ENCODE results near the gene TNIP1. TPM values are rescaled to one million over a fixed set of nuclear protein-coding genes. Genes with fewer than 3 reads are reported as not detected.

Gene TNIP1
- total RNA-seq, 2 experiments from 2014 or later, result 351 to 408 TPM

DNA sequence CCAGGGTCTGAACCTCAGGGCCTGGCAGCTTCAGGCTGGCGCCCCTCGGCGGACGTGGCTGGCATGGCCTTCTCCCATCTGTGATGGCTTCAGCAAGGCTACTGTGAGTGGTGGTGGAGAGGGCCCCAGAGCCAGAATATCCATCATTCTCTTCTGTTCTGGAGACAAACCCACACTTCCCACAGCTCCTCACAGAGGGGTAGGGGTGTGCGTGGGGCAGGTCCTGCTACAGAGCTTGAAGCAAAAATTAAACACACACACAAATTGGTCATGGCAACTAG is 50.8 kb downstream of the TNIP1 start:
- no peak for DNase-seq
- no peak for ATAC-seq
- H3K27ac Mint-ChIP-seq, result no peak overlapping the region
- peaks cover 75% of the 10 kb centered on the region for H3K36me3 Mint-ChIP-seq (ENCODE audit: low read depth)
- POLR2A ChIA-PET, result no interaction called here
- no peaks in the 10 kb centered on the region for H3K27me3 Mint-ChIP-seq
- CTCF ChIA-PET, result interaction anchor here (0.6 to 1.7 kb wide), 3 partner anchors 19 to 247 kb away, joined by 3 read pairs; no protein-coding TSS in a partner anchor
- no peak overlapping the region for H3K4me3 Mint-ChIP-seq
- no peaks in the 10 kb centered on the region for H3K4me1 Mint-ChIP-seq
- no peaks in the 10 kb centered on the region for H3K9me3 Mint-ChIP-seq (ENCODE audit: low read depth)
- intact Hi-C loops (cut with DNase I, micrococcal nuclease), result no loop called here

GRCh38 chr5:151029179-151030055 is 51.4 kb downstream of the TNIP1 start:
- Mint-ChIP-seq H3K27ac (no peak overlapping the region), H3K27me3 (no peaks in the 10 kb centered on the region), H3K9me3 (ENCODE audit: low read depth) (no peaks in the 10 kb centered on the region), H3K4me1 (no peaks in the 10 kb centered on the region), H3K36me3 (ENCODE audit: low read depth) (peaks cover 70% of the 10 kb centered on the region), H3K4me3 (no peak overlapping the region)
- ChIA-PET CTCF (interaction anchor here (0.7 kb wide), 1 partner anchor 246 kb away, joined by 3 read pairs; no protein-coding TSS in a partner anchor), POLR2A (interaction anchor here (0.7 kb wide), 1 partner anchor 9 kb away, joined by 7 read pairs; the partner anchor contains the start of gene GPX3)
- intact Hi-C loops (cut with DNase I, micrococcal nuclease), result no loop called here
- no peak for ATAC-seq
- DNase-seq, result no peak

- intact Hi-C loops (cut with DNase I, micrococcal nuclease), result no loop called here
- H3K27me3 Mint-ChIP-seq, result no peaks in the 10 kb centered on the region
- ATAC-seq (no peak), DNase-seq (no peak)
- H3K9me3 Mint-ChIP-seq (ENCODE audit: low read depth), result no peaks in the 10 kb centered on the region
- H3K4me3 Mint-ChIP-seq, result no peak overlapping the region
- H3K4me1 Mint-ChIP-seq, result no peaks in the 10 kb centered on the region
- no peak overlapping the region for H3K27ac Mint-ChIP-seq
- POLR2A ChIA-PET, result interaction anchor here (0.7 kb wide), 1 partner anchor 8 kb away, joined by 7 read pairs; the partner anchor contains the start of gene GPX3
- CTCF ChIA-PET, result no interaction called here
- H3K36me3 Mint-ChIP-seq (ENCODE audit: low read depth), result peaks cover 63% of the 10 kb centered on the region
Measured at GRCh38 chr5:151028717-151029116, 52.1 kb downstream of the TNIP1 start.

DNA sequence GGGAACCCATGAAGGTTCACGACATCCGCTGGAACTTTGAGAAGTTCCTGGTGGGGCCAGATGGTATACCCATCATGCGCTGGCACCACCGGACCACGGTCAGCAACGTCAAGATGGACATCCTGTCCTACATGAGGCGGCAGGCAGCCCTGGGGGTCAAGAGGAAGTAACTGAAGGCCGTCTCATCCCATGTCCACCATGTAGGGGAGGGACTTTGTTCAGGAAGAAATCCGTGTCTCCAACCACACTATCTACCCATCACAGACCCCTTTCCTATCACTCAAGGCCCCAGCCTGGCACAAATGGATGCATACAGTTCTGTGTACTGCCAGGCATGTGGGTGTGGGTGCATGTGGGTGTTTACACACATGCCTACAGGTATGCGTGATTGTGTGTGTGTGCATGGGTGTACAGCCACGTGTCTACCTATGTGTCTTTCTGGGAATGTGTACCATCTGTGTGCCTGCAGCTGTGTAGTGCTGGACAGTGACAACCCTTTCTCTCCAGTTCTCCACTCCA is 52.8 kb downstream of the TNIP1 start:
- Mint-ChIP-seq H3K27me3 (no peaks in the 10 kb centered on the region), H3K4me1 (peaks cover 3% of the 10 kb centered on the region), H3K4me3 (no peak overlapping the region), H3K27ac (peak overlapping the region; percentile 3), H3K9me3 (ENCODE audit: low read depth) (no peaks in the 10 kb centered on the region), H3K36me3 (ENCODE audit: low read depth) (peaks cover 57% of the 10 kb centered on the region)
- ChIA-PET CTCF (interaction anchor here (1.5 kb wide), 1 partner anchor 137 kb away, joined by 3 read pairs; no protein-coding TSS in a partner anchor), POLR2A (no interaction called here)
- intact Hi-C loops (cut with DNase I, micrococcal nuclease), result no loop called here
- no peak for ATAC-seq
- no peak for DNase-seq

GRCh38 chr5:151026679-151027078 is 54.2 kb downstream of the TNIP1 start:
- POLR2A ChIA-PET, result no interaction called here
- no peak overlapping the region for H3K4me3 Mint-ChIP-seq
- H3K36me3 Mint-ChIP-seq (ENCODE audit: low read depth), result peaks cover 50% of the 10 kb centered on the region

GRCh38 chr5:151026088-151026487 is 54.7 kb downstream of the TNIP1 start:
- ChIA-PET CTCF (interaction anchor here (1.3 to 1.5 kb wide), 2 partner anchors 21 to 146 kb away, joined by 3 read pairs; no protein-coding TSS in a partner anchor), POLR2A (no interaction called here)
- H3K4me1 Mint-ChIP-seq, result peaks cover 9% of the 10 kb centered on the region
- ATAC-seq (no peak), DNase-seq (no peak)
- peak overlapping the region; percentile 6 for H3K27ac Mint-ChIP-seq
- intact Hi-C loops (cut with DNase I, micrococcal nuclease), result no loop called here
- H3K27me3 Mint-ChIP-seq, result peaks cover 2% of the 10 kb centered on the region
- no peaks in the 10 kb centered on the region for H3K9me3 Mint-ChIP-seq (ENCODE audit: low read depth)
- H3K4me3 Mint-ChIP-seq, result no peak overlapping the region
- H3K36me3 Mint-ChIP-seq (ENCODE audit: low read depth), result peaks cover 45% of the 10 kb centered on the region

More at GRCh38 chr5:151026679-151027078, 54.2 kb downstream of the TNIP1 start:
- CTCF ChIA-PET, result interaction anchor here (1.5 kb wide), 2 partner anchors 138 to 145 kb away, joined by 3 read pairs; no protein-coding TSS in a partner anchor
- DNase-seq (no peak), ATAC-seq (no peak)
- H3K4me1 Mint-ChIP-seq, result peaks cover 7% of the 10 kb centered on the region
- no peaks in the 10 kb centered on the region for H3K9me3 Mint-ChIP-seq (ENCODE audit: low read depth)
- no peaks in the 10 kb centered on the region for H3K27me3 Mint-ChIP-seq
- H3K27ac Mint-ChIP-seq, result no peak overlapping the region
- intact Hi-C loops (cut with DNase I, micrococcal nuclease), result no loop called here

DNA sequence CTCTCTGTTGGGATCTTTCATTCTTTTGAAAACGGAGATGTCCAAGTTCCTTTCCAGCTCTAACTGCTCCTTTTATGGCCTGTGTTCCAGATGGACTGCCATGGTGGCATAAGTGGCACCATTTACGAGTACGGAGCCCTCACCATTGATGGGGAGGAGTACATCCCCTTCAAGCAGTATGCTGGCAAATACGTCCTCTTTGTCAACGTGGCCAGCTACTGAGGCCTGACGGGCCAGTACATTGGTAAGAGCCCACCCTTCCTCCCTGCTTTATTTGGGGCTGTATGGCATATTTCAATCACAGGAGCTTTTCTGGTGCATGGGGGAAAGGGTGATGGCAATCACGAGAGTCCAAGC is 55.6 kb downstream of the TNIP1 start:
- H3K4me1 Mint-ChIP-seq, result peaks cover 14% of the 10 kb centered on the region
- CTCF ChIA-PET, result interaction anchor here (0.5 to 1.5 kb wide), 5 partner anchors 21 to 184 kb away, joined by 3 to 7 read pairs (median 4); no protein-coding TSS in a partner anchor
- intact Hi-C loops (cut with DNase I, micrococcal nuclease), result no loop called here
- H3K27me3 Mint-ChIP-seq, result peaks cover 7% of the 10 kb centered on the region
- no peak overlapping the region for H3K27ac Mint-ChIP-seq
- POLR2A ChIA-PET, result no interaction called here
- no peaks in the 10 kb centered on the region for H3K9me3 Mint-ChIP-seq (ENCODE audit: low read depth)
- H3K4me3 Mint-ChIP-seq, result no peak overlapping the region
- ATAC-seq (no peak), DNase-seq (no peak)
- peaks cover 40% of the 10 kb centered on the region for H3K36me3 Mint-ChIP-seq (ENCODE audit: low read depth)

DNA sequence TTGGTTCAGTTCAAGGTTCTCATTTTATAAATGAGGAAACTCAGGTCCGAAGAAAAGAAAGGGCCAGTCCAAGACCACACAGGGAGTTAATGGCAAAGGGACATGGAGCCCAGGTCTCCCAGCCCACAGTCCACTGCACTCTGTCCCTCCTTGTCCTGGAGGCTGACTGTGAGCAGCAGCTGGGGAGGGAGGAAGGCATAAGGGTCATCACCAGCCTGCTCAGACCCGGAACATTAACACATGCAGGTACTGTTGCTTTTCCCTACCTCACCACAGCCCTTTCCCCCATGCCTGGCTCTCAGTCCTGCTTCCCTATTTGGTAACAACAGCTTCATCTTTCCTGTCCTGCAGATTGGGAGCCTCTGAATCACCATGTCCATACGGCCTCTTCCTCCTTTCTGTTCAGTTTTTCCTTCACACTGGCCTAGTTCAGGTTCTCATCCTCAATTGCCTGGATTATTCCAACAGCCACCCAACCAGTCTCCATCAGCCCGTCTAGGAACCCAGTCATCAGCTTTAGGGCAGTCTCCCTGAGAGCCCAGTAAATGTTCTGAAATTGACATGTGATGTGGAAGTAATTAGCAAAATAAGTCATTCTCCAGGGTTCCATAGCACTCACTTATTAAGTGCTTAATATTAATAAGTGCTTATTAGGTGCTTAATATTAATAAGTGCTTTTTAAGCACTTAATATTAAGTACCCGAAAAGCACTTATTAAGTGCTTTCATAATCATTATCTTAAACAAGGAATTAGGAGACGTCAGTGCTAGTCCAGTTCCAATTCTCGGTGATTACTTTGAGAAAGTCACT is 56.2 kb downstream of the TNIP1 start:
- Mint-ChIP-seq H3K27me3 (peaks cover 8% of the 10 kb centered on the region), H3K9me3 (ENCODE audit: low read depth) (no peaks in the 10 kb centered on the region), H3K4me1 (peaks cover 15% of the 10 kb centered on the region), H3K27ac (no peak overlapping the region), H3K4me3 (no peak overlapping the region), H3K36me3 (ENCODE audit: low read depth) (peaks cover 34% of the 10 kb centered on the region)
- DNase-seq (no peak), ATAC-seq (no peak)
- CTCF ChIA-PET, result interaction anchor here (0.5 to 1.4 kb wide), 4 partner anchors 22 to 183 kb away, joined by 3 to 7 read pairs (median 4); no protein-coding TSS in a partner anchor
- intact Hi-C loops (cut with DNase I, micrococcal nuclease), result no loop called here
- POLR2A ChIA-PET, result interaction anchor here (0.7 kb wide), 1 partner anchor 32 kb away, joined by 3 read pairs; no protein-coding TSS in a partner anchor

DNA sequence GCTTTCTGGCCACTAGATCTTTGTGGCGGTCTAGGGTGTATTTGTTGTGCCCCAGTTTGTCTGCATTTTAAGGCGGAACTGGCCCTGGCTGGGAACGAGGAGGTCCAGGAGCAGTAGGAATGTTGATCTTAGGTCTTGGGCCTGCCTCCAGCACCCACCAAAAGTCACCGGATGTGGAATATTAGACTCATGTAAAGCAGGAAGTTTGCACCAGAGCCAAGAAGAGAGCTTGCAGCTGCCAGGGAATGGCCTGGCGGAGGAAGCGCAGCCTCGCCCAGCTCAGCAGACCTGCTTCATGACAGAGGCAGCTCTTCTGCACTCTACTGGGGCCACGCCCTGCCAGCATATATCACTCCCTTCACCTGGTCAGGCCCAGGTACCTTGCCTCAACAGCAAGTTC is 57.2 kb downstream of the TNIP1 start:
- ChIA-PET POLR2A (interaction anchor here (0.7 kb wide), 1 partner anchor 92 kb away, joined by 3 read pairs; no protein-coding TSS in a partner anchor), CTCF (interaction anchor here (1.4 kb wide), 1 partner anchor 92 kb away, joined by 7 read pairs; no protein-coding TSS in a partner anchor)
- intact Hi-C loops (cut with DNase I, micrococcal nuclease), result no loop called here
- no peak for DNase-seq
- Mint-ChIP-seq H3K4me1 (peaks cover 21% of the 10 kb centered on the region), H3K27me3 (peaks cover 10% of the 10 kb centered on the region), H3K36me3 (ENCODE audit: low read depth) (peaks cover 25% of the 10 kb centered on the region), H3K9me3 (ENCODE audit: low read depth) (no peaks in the 10 kb centered on the region), H3K27ac (no peak overlapping the region), H3K4me3 (no peak overlapping the region)
- no peak for ATAC-seq

- intact Hi-C loops (cut with DNase I, micrococcal nuclease), result no loop called here
- POLR2A ChIA-PET, result no interaction called here
- no peak overlapping the region for H3K27ac Mint-ChIP-seq
- DNase-seq (no peak), ATAC-seq (no peak)
- H3K4me3 Mint-ChIP-seq, result no peak overlapping the region
- H3K4me1 Mint-ChIP-seq, result peaks cover 21% of the 10 kb centered on the region
- H3K27me3 Mint-ChIP-seq, result peaks cover 10% of the 10 kb centered on the region
- peaks cover 20% of the 10 kb centered on the region for H3K36me3 Mint-ChIP-seq (ENCODE audit: low read depth)
- no peaks in the 10 kb centered on the region for H3K9me3 Mint-ChIP-seq (ENCODE audit: low read depth)
- CTCF ChIA-PET, result no interaction called here
Measured at GRCh38 chr5:151023047-151023615, 57.7 kb downstream of the TNIP1 start.

- peak; percentile 45 for ATAC-seq
- POLR2A ChIA-PET, result interaction anchor here (1.0 kb wide), 1 partner anchor 142 kb away, joined by 4 read pairs; no protein-coding TSS in a partner anchor
- intact Hi-C loops (cut with DNase I, micrococcal nuclease), result no loop called here
- Mint-ChIP-seq H3K4me1 (peaks cover 21% of the 10 kb centered on the region), H3K36me3 (ENCODE audit: low read depth) (peaks cover 16% of the 10 kb centered on the region), H3K4me3 (no peak overlapping the region), H3K27me3 (peaks cover 10% of the 10 kb centered on the region), H3K27ac (no peak overlapping the region), H3K9me3 (ENCODE audit: low read depth) (no peaks in the 10 kb centered on the region)
- peak; percentile 41 for DNase-seq
- CTCF ChIA-PET, result interaction anchor here (0.6 kb wide), 1 partner anchor 95 kb away, joined by 5 read pairs; no protein-coding TSS in a partner anchor
Measured at GRCh38 chr5:151022511-151023018, 58.3 kb downstream of the TNIP1 start.

Data from activated CD4-positive, alpha-beta T cell treated with anti-CD3 and anti-CD28 coated beads for 36 hours (primary cell).